Left renal cortex interstitium (tissue), 4 donors: ENCODE results near the gene CDC42BPB. TPM values are rescaled to one million over a fixed set of nuclear protein-coding genes. Genes with fewer than 3 reads are reported as not detected.

ENCODE experiments used
- DNase-seq, 4 donors: peaks; one replicate each; pipeline ENCODE4 v3.0.0-alpha.2; 2013; ENCODE audit warnings: low read depth in 4 of 4, low spot score in 2 of 4, missing footprints in 1 of 4
- polyA plus RNA-seq, 4 donors: library from polyadenylated mRNA; unstranded; fragments of 120-200 nt; gene quantifications; one replicate each; pipeline ENCODE4 v1.2.1, GENCODE V29; 2013; ENCODE audit not compliant: insufficient read length in 4 of 4

The CDC42BPB gene
- polyA plus RNA-seq, result 10 to 100 TPM; 71.9 to 96.1 (median 82.7) TPM

GRCh38 chr14:103057372-103058163, at the start of gene CDC42BPB:
TSS of gene CDC42BPB (minus strand) at chr14:103057549. CDS start at chr14:103057173, 376 bp downstream.
- peak in 3 of 4 donors; percentile 69 to 86 (median 69) for DNase-seq

GRCh38 chr14:103105580-103106150, 48.3 kb upstream of the CDC42BPB start:
- DNase-seq, result no peak

GRCh38 chr14:103104654-103105452, 47.5 kb upstream of the CDC42BPB start:
- no peak for DNase-seq

GRCh38 chr14:103104389-103104653, 47.0 kb upstream of the CDC42BPB start:
- DNase-seq, result no peak

- DNase-seq, result no peak
These were observed 46.4 kb upstream of the CDC42BPB start for GRCh38 chr14:103103461-103104388.

GRCh38 chr14:103102689-103103260, 45.4 kb upstream of the CDC42BPB start:
- no peak for DNase-seq

GRCh38 chr14:103101963-103102688, 44.8 kb upstream of the CDC42BPB start:
- no peak for DNase-seq

GRCh38 chr14:103101257-103101962, 44.1 kb upstream of the CDC42BPB start:
- DNase-seq, result no peak

GRCh38 chr14:103100281-103101121, 43.2 kb upstream of the CDC42BPB start:
- DNase-seq, result no peak

GRCh38 chr14:103099733-103100280, 42.5 kb upstream of the CDC42BPB start:
- DNase-seq, result no peak

- DNase-seq, result no peak
These were observed 41.9 kb upstream of the CDC42BPB start for GRCh38 chr14:103099081-103099732.

GRCh38 chr14:103097994-103098957, 40.9 kb upstream of the CDC42BPB start:
- DNase-seq, result no peak

GRCh38 chr14:103097244-103097993, 40.1 kb upstream of the CDC42BPB start:
- no peak for DNase-seq

- no peak for DNase-seq
These were observed 39.0 kb upstream of the CDC42BPB start for GRCh38 chr14:103096387-103096786.

GRCh38 chr14:103095210-103095778, 37.9 kb upstream of the CDC42BPB start:
- DNase-seq, result no peak
